Stimulated activated CD4-positive, alpha-beta T cell treated with anti-CD3 and anti-CD28 coated beads, Interleukin-1b, Interleukin-23, amount 100 ng/mL, for 1 hour (primary cell): Measurements from ENCODE around the gene MTFR2.

Experiments
- DNase-seq, 2 donors: peaks; one replicate each; pipeline ENCODE4 v3.0.0-alpha.2; 2020; ENCODE audit warnings: low read depth in 2 of 2

The MTFR2 gene

DNA sequence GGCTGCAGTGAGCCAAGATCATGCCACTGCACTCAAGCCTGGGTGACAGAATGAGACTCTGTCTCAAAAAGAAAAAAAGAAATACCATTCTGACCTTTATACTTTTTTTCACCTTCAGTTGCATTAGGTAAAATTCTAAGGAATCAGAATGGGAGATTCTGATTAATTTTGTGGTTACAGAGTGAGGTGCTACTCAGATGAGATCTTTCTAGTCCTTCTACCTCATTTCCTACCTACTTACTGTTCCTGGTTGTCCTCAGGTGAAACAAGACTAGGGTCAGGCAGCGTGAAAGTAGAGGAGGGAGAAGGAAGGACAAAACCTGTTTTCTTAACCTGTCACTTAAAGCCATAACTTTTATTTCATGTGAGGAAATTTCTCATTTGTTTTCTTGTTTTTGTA is 63.7 kb downstream of the MTFR2 start:
- no peak for DNase-seq

DNA sequence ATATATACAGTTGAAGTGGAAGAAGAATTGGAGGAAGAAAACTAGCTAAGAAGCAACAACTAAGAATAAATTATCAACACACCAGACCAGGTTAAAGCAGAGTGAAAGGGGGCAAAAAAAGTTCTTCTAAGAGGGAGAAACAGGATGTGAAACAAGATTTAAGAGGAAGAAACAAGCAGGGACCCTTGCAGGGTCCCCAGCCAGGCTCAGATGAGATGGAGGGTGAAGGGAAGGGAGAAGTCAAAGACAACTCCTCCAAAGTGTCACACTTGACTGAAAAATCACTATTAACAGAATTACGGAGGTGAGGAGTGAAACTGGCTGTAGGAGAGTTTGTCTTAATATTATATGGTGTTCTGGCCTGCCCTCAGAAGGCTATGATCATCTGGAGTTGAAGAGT is 65.4 kb downstream of the MTFR2 start:
- no peak for DNase-seq

DNA sequence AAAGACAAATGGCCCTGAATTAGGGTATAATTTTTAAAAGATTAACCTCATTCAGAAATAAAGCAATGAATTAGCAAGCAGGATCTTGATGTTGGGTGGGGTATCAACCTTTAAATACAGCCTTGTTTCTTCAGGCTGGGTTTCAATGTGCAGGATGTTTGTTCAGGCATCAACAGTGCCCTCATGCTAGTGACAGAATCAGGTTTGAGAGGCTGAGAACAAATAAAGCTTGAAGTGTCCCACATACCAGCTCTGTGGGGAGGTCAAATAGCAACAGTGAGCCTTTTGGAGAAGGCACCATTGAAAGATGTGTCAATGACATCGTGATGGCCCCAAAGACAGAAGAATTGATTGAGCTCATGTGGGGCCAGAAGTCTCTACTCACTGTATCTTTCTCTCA is 68.2 kb downstream of the MTFR2 start:
- DNase-seq, result no peak

DNA sequence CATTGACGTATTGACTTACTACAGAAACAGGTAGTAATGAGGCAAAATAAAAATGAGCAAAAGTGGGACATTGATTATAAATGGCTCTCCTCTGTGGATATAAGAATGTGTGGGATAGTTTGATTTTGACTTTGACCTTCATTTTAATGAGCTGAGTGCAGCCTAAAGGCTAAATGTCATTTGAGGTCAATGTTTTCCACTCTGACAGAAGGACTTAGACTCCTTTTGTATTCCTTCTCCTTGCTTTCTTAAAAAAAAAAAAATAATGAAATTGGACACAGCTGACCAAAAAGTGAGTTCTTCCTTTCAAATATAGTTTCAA is 68.6 kb downstream of the MTFR2 start:
- no peak for DNase-seq
